Activated CD8-positive, alpha-beta memory T cell treated with anti-CD3 and anti-CD28 coated beads, Interleukin-2, amount 50 U/mL, for 4 hours (primary cell): Measurements from ENCODE around the gene GAN.

Source experiments
- DNase-seq: peaks from one replicate; pipeline ENCODE4 v3.0.0-alpha.2; 2020

GAN gene, protein sequence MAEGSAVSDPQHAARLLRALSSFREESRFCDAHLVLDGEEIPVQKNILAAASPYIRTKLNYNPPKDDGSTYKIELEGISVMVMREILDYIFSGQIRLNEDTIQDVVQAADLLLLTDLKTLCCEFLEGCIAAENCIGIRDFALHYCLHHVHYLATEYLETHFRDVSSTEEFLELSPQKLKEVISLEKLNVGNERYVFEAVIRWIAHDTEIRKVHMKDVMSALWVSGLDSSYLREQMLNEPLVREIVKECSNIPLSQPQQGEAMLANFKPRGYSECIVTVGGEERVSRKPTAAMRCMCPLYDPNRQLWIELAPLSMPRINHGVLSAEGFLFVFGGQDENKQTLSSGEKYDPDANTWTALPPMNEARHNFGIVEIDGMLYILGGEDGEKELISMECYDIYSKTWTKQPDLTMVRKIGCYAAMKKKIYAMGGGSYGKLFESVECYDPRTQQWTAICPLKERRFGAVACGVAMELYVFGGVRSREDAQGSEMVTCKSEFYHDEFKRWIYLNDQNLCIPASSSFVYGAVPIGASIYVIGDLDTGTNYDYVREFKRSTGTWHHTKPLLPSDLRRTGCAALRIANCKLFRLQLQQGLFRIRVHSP

DNA sequence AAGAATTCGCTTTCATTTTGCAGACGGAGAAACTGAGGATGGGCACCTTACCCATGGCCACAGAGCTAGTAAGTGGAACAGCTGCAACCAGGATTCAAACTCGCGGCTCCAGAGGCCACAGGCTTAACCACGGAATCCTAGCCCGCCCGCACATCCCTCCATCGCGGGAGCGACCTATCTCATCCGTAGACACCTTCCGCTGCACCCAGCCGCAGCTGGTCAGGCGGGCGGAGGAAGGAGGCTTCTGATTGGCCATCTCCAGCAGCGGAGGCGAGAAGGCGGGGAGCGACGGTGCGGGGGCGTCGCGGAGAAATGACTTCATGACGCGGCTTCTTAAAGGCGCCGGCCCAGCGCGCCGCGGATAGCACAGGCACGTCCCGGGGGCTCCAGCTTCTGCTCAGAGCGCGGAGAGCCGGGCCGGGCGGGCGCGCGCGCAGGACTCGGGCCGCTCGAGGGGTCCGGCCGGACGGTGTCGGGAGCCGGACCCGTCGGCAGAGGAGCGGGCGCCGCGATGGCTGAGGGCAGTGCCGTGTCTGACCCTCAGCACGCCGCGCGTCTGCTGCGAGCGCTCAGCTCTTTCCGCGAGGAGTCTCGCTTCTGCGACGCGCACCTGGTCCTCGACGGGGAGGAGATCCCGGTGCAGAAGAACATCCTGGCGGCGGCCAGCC is at the start of gene GAN:
Gene GAN, plus strand, starts transcription at position 360 of the 668 bp plus-strand sequence. Its CDS starts 152 bp downstream, at position 512.
- peak; percentile 94 for DNase-seq

- no peak for DNase-seq
Measured at GRCh38 chr16:81265052-81265451, 49.7 kb upstream of the GAN start.

GRCh38 chr16:81265658-81266451 is 48.9 kb upstream of the GAN start:
- DNase-seq, result no peak

GRCh38 chr16:81266680-81267095 is 48.1 kb upstream of the GAN start:
- no peak for DNase-seq

DNA sequence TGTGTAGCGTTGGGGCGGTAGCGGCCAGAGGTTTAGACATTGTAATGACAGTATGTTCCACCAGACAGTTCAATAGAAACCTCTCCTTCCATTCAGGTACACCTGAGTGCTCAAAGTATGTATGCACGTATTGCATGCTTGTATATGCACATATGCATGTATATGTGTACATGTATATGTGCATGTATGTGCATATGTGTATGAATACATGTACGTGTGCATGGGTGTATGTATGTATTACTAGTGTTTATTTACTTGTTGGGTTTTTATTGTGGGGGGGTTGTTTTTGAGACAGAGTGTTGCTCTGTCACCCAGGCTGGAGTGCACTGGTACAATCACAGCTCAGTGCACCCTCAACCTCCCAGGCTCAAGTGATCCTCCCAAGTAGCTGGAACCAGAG is 46.3 kb upstream of the GAN start:
- no peak for DNase-seq

GRCh38 chr16:81273223-81273950 is 41.4 kb upstream of the GAN start:
- no peak for DNase-seq

GRCh38 chr16:81275064-81275532 is 39.7 kb upstream of the GAN start:
- DNase-seq, result no peak

DNA sequence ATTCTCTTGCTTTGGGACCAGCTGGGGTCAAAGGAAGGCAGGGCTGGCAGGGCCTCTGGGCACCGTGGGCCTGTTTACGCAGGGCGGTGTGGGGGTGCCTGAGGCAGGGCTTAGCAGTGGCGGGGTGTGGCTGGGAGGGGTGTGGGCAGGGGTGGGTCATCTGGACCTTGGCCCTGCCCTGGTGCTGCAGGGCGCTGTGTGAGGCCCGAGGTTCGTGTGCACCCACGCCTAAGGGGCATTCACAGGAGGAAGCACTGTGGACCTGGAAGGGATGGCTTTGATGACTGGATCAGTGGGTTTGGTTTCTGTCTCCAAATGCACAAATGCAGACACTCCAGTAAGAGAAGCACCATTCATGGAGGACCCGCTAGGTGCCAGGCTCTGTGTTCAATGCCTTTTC is 39.0 kb upstream of the GAN start:
- no peak for DNase-seq

DNA sequence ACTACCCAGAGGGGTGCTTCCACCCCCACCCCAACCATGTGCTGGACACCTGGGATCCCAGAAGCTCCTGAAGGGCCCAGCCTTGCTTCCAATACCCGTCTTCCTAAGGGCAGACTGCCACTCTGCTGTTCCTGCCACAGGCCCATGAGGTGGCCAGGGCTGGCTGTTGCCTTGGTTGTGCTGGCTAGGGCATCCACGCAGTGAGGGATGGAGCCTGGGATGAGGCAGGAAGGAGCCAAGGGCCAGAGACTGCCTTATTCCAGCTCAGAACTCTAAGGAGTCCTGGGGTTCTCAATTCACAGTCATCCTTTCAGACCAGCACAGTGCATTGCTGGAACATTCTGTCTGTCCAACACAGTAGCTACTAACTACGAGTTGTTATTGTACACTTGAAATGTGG is 38.4 kb upstream of the GAN start:
- no peak for DNase-seq

GRCh38 chr16:81277541-81278080 is 37.2 kb upstream of the GAN start:
- no peak for DNase-seq

- DNase-seq, result no peak
Measured at GRCh38 chr16:81278526-81278925, 36.2 kb upstream of the GAN start.

GRCh38 chr16:81279392-81279791 is 35.4 kb upstream of the GAN start:
- no peak for DNase-seq

DNA sequence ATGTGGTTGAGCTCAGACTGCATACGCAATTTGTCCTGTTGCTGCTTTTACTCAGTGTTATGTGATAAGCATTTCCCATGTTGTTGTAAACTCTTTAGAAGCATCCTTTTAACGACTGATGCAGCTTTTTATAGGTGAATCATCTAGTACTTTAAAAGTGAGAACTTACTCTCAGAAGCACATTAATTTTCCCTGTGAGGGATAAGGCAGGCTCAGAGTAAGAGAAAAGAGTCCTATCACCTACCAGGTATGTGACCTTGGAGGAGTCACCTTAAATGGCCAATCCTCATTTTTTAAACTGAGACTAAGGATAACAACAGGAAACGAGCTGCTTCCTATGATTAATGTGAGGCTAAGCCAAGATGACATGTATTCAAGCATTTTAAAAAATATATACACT is 34.4 kb upstream of the GAN start:
- DNase-seq, result no peak

DNA sequence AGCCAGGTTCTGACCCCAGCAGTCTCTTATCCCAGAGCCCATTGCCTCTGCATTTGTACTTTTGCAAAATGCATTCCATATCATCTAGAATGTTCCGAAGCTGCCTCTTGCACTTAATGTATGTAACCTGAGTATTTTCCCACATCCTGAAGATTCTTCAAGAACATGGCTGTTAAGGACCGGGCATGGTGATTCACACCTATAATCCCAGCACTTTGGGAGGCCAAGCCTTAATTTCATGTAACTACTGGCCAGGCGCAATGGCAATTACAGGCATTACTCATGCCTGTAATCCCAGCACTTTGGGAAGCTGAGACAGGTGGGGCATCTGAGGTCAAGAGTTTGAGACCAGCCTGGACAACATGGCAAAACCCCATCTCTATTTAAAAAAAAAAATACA is 31.7 kb upstream of the GAN start:
- DNase-seq, result no peak

- no peak for DNase-seq
Measured at GRCh38 chr16:81284995-81285600, 29.7 kb upstream of the GAN start.

DNA sequence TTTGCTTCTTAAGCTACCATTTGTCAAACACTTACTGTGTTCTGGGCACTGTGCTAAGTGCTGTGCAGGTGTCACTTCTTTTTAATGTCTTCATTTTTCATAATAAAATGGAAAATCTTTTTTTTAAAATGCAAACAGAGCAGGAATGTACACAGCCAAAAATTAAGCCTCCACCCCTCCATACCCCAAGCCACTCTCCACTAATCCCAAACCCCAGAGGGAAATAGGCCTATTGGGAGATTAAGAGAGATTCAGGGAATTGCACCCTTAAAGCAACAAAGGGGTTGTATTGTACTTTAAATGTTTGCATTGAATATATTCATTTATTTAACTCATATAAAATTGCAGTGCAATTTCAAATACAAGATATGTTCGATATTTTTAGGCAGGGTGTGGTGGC is 28.6 kb upstream of the GAN start:
- no peak for DNase-seq

DNA sequence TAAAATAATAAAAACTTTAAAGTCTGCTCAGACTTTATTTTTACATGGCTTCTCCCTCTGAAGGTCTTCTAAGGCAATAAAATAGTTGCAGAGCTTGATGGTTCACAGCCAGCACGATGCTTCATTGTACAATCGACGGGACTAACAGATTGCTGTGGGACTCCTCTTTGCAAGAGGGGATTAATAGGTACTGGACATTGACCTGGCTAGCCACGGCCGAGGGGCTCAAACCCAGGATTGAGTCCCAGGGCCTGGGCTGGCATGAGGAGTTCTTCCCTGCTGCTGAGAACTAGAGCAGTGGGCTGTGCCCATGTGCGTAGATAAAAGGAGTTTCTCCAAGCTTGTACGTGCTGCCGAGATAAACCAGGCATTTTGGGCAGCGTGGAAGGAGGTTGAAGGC is 23.6 kb upstream of the GAN start:
- no peak for DNase-seq

GRCh38 chr16:81292936-81293335 is 21.8 kb upstream of the GAN start:
- no peak for DNase-seq

DNA sequence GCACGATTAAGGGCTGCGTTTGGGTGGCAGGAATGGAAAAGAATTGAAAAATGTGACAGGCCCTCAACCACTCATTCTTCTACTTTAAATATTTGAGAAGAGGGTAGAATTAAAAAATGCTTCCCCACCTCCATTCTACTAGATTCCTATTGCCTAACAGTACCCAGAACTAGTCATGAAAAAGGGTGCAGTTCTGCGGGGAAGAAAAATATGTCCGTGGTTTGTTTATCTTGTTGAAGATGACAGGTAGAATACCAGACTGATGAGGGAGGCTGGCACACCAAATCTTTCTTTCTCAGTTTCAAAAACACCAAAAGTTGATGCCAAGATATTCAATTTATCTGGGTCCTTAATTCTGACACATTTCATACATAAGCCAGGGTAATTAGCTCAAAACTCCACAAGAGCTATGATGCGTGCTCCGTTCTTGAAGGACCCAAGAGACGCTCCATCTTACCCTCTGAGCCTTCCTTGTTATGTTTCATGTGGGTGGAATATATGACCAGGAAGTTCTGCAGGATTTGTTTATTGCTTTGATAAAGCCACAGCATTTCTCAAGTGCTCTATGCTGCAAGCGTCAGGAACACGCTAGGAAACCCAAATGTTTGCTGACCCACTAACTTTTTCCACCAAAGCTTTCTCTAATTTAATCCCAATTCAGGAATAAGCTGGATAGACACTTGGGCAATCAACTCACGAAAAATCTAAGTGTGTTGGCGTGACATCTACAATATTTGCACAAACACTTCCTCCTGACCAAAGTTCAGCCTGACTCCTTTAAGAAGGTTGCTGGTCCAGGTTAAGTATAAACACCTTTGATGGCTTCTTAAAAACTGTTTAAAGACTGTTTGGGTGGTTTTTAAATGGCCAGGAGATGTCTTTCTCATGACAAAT is 20.6 kb upstream of the GAN start:
- no peak for DNase-seq

GRCh38 chr16:81296631-81297030 is 18.1 kb upstream of the GAN start:
- DNase-seq, result no peak

DNA sequence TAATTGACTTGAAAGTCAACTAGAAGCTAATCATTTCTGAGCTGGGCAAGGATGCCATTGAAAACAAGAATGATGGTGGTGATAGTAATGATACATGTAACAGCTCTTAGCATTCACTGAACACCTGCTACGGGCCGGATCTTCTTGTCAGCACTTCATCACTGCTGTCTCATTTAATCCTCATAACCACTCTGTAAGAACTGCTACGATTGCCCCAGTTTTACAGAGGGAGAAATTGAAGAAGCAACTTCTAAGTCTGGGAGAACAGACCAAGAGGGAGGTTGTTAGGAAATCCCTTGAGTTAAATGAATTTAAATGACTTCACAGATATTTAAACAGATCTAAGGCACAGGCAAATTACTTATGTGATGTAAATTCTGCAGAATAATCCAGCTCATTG is 7.0 kb upstream of the GAN start:
- DNase-seq, result no peak
